ENCODE data around the gene KDELR1.
"Not testable (repeated sequence)": the region's sequence is repeated elsewhere in the genome, so short reads cannot be mapped to it uniquely, and the experiment has no call there.

The KDELR1 gene

GRCh38 chr19:48392860-48393558, 1.7 kb upstream of the KDELR1 start:
- Mint-ChIP-seq H3K9me3 (no peaks in the 10 kb centered on the region), H3K27me3 (ENCODE audit: low read depth, poor library complexity) (peaks cover 26% of the 10 kb centered on the region), H3K27ac (no peak overlapping the region), H3K4me1 (peaks cover 71% of the 10 kb centered on the region), H3K36me3 (ENCODE audit: low read depth) (peaks cover 9% of the 10 kb centered on the region), H3K4me3 (peak overlapping the region; percentile 86)
- TF ChIP-seq CTCF (IDR thresholded peaks at IDR 0.05): no peak
- no peak for DNase-seq

- DNase-seq, H3K9me3 Mint-ChIP-seq, H3K27ac Mint-ChIP-seq: not testable (repeated sequence)
- H3K27me3 Mint-ChIP-seq (ENCODE audit: low read depth, poor library complexity): peaks cover 17% of the 10 kb centered on the region
- peak overlapping the region; percentile 95 for H3K4me3 Mint-ChIP-seq
- peaks cover 66% of the 10 kb centered on the region for H3K4me1 Mint-ChIP-seq
- peaks cover 19% of the 10 kb centered on the region for H3K36me3 Mint-ChIP-seq (ENCODE audit: low read depth)
Measured at GRCh38 chr19:48392006-48392344, 624 bp upstream of the KDELR1 start.

- Mint-ChIP-seq H3K36me3 (ENCODE audit: low read depth) (peaks cover 31% of the 10 kb centered on the region), H3K4me3 (peak overlapping the region; percentile 95), H3K27ac (peak overlapping the region; percentile 97), H3K27me3 (ENCODE audit: low read depth, poor library complexity) (peaks cover 7% of the 10 kb centered on the region), H3K9me3 (no peaks in the 10 kb centered on the region), H3K4me1 (peaks cover 51% of the 10 kb centered on the region)
- peak; percentile 43 for TF ChIP-seq CTCF (IDR thresholded peaks at IDR 0.05)
- DNase-seq: peak; percentile 71
Measured at GRCh38 chr19:48390188-48391099, 907 bp downstream of the KDELR1 start.

- Mint-ChIP-seq H3K4me1 (peaks cover 42% of the 10 kb centered on the region), H3K9me3 (no peaks in the 10 kb centered on the region)
- no peak for TF ChIP-seq CTCF (IDR thresholded peaks at IDR 0.05)
Measured at GRCh38 chr19:48386981-48387380, 4.4 kb downstream of the KDELR1 start.

GRCh38 chr19:48385461-48386087, 5.8 kb downstream of the KDELR1 start:
- Mint-ChIP-seq H3K4me1 (peaks cover 37% of the 10 kb centered on the region), H3K27me3 (ENCODE audit: low read depth, poor library complexity) (no peaks in the 10 kb centered on the region), H3K9me3 (no peaks in the 10 kb centered on the region), H3K36me3 (ENCODE audit: low read depth) (peaks cover 69% of the 10 kb centered on the region), H3K4me3 (no peak overlapping the region), H3K27ac (no peak overlapping the region)
- no peak for DNase-seq
- no peak for TF ChIP-seq CTCF (IDR thresholded peaks at IDR 0.05)

More at GRCh38 chr19:48386981-48387380, 4.4 kb downstream of the KDELR1 start:
- H3K27me3 Mint-ChIP-seq (ENCODE audit: low read depth, poor library complexity): no peaks in the 10 kb centered on the region
- H3K27ac Mint-ChIP-seq: peak overlapping the region; percentile 36
- no peak for DNase-seq
- H3K36me3 Mint-ChIP-seq (ENCODE audit: low read depth): peaks cover 60% of the 10 kb centered on the region
- H3K4me3 Mint-ChIP-seq: no peak overlapping the region

GRCh38 chr19:48382286-48382685, 9.1 kb downstream of the KDELR1 start:
- Mint-ChIP-seq H3K27me3 (ENCODE audit: low read depth, poor library complexity) (no peaks in the 10 kb centered on the region), H3K27ac (peak overlapping the region; percentile 90), H3K4me3 (no peak overlapping the region), H3K9me3 (no peaks in the 10 kb centered on the region), H3K36me3 (ENCODE audit: low read depth) (peaks cover 53% of the 10 kb centered on the region), H3K4me1 (peaks cover 18% of the 10 kb centered on the region)
- no peak for DNase-seq
- TF ChIP-seq CTCF (IDR thresholded peaks at IDR 0.05): no peak
